GM18858 (cell line): ENCODE measurements around the gene CERS5.

Experiments used
- ATAC-seq: cut with Tn5 transposase; IDR thresholded peaks from one replicate; pipeline ENCODE4 v1.9.1; 2021; ENCODE audit not compliant: unreplicated experiment

Gene CERS5

GRCh38 chr12:50081096-50081808, 85.9 kb downstream of the CERS5 start:
- ATAC-seq: no peak

DNA sequence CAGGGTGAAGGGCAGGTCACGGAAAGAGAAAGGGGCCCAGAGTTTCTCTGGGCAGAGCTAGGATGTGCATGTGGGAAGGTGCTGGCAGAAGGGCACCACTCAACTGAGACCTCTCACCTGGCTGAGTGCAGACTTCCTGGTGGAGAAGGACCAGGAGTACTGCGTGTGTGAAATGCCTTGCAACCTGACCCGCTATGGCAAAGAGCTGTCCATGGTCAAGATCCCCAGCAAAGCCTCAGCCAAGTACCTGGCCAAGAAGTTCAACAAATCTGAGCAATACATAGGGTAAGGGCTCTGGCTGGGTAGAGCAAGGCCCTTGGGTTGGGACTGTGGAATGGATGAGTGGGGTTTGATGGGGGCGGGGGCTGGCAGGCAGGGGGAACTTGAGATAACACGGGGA, 87.4 kb downstream of the CERS5 start:
- no peak for ATAC-seq
